GM19193 (cell line): ENCODE results near the gene GLIS1.

Source experiments
- POLR2A ChIP-seq: IDR thresholded peaks from 4 replicates; pipeline ENCODE4 v1.6.1; 2011; ENCODE audit not compliant: insufficient read depth, insufficient read length; ENCODE audit errors: extremely low read depth

GLIS1 gene

GRCh38 chr1:53535226-53535625 lies 203.7 kb downstream of the GLIS1 start:
- TF ChIP-seq POLR2A: no peak

- TF ChIP-seq POLR2A: no peak
These were observed 206.1 kb downstream of the GLIS1 start for GRCh38 chr1:53532912-53533311.

GRCh38 chr1:53532377-53532776 lies 206.6 kb downstream of the GLIS1 start:
- TF ChIP-seq POLR2A: no peak

- no peak for TF ChIP-seq POLR2A
These were observed 208.4 kb downstream of the GLIS1 start for GRCh38 chr1:53530550-53530949.

- no peak for TF ChIP-seq POLR2A
These were observed 209.4 kb downstream of the GLIS1 start for GRCh38 chr1:53529555-53529954.

- no peak for TF ChIP-seq POLR2A
These were observed 211.6 kb downstream of the GLIS1 start for GRCh38 chr1:53527368-53527767.

- TF ChIP-seq POLR2A: no peak
These were observed 212.4 kb downstream of the GLIS1 start for GRCh38 chr1:53526451-53527101.

GRCh38 chr1:53525595-53525994 lies 213.4 kb downstream of the GLIS1 start:
- TF ChIP-seq POLR2A: no peak

- no peak for TF ChIP-seq POLR2A
These were observed 214.3 kb downstream of the GLIS1 start for GRCh38 chr1:53524428-53525375.

GRCh38 chr1:53521924-53522552 lies 216.9 kb downstream of the GLIS1 start:
- TF ChIP-seq POLR2A: no peak

GRCh38 chr1:53520481-53520880 lies 218.5 kb downstream of the GLIS1 start:
- no peak for TF ChIP-seq POLR2A

- TF ChIP-seq POLR2A: no peak
These were observed 219.5 kb downstream of the GLIS1 start for GRCh38 chr1:53519421-53519820.

GRCh38 chr1:53518775-53519174 lies 220.2 kb downstream of the GLIS1 start:
- no peak for TF ChIP-seq POLR2A

GRCh38 chr1:53517821-53518352 lies 221.1 kb downstream of the GLIS1 start:
- TF ChIP-seq POLR2A: no peak

- TF ChIP-seq POLR2A: no peak
These were observed 221.9 kb downstream of the GLIS1 start for GRCh38 chr1:53517109-53517508.
